ENCODE data around the gene FLRT3. TPM values are rescaled to one million over a fixed set of nuclear protein-coding genes. Genes with fewer than 3 reads are reported as not detected.

FLRT3 gene
- total and polyA plus RNA-seq, 2 experiments from 2014 or later, result 2.4 to 3.0 TPM

DNA sequence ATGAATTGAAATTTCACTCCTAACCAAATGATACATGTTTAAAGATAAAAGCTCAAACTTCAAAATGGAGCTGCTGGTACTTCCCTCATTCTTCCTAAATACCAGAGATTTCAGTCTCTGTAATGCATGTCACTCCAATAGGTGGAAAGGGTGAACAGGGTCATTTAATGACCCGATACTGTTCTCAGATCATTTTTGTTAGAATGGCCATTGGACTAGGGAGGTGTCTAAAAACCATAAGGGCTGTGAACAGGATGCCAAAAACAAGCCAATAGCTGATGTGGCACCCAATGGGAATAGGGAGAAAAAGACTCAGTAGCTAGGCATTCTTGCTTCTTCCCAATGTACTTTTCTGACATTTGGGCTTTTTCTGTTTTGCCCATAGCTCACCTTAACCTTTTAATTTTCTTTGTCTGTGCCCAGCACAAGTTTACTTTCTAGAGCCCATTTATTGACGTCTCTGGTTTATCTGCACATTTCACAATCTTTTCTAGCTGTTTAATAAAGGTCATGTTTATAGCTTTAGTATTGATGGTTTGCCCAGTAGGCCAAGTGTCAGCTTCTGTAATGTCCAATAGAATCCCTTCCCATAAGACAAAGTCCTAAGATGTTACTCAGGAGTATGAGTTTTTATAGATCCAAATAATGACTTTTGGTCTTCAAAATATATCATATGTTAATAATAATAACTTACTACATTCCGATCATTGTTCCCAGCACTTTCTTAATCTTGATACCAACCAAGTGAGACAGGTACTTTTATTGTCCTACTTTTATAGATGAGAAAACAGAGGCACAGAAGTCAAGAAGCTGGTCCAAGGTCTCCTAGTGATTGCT lies 24.3 kb upstream of the FLRT3 start:
- no peak overlapping the region for H3K4me2 ChIP-seq (ENCODE audit: unreplicated experiment)
- no peaks in the 10 kb centered on the region for H3K79me2 ChIP-seq (ENCODE audit: insufficient read depth)
- peaks cover 6% of the 10 kb centered on the region for H3K4me1 ChIP-seq (ENCODE audit: insufficient read depth)
- H3K9me3 ChIP-seq (ENCODE audit: low read depth), result peaks cover 4% of the 10 kb centered on the region
- H3K36me3 ChIP-seq (ENCODE audit: low read depth), result no peaks in the 10 kb centered on the region
- no peak overlapping the region for H3K27ac ChIP-seq
- no peaks in the 10 kb centered on the region for H3F3A ChIP-seq (ENCODE audit: insufficient read depth)
- in situ Hi-C loops (cut with MboI), result no loop called here
- no peak for DNase-seq
- 76 to 78% methylated on average over 3 of the region's 3 CpGs for WGBS, 2 experiments (ENCODE audit: low coverage in 1 of 2, low lambda C conversion rate in 2 of 2, missing lambda C conversion rate in 2 of 2)
- no peaks in the 10 kb centered on the region for H3K27me3 ChIP-seq (replicated peaks; ENCODE audit: insufficient read depth)
- no peak overlapping the region for H3K9ac ChIP-seq
- no peak overlapping the region for H3K4me3 ChIP-seq
- TF ChIP-seq EZH2phosphoT487 (IDR thresholded peaks at IDR 0.05; ENCODE audit: insufficient read depth, low read depth) (no peak), EZH2 (IDR thresholded peaks at IDR 0.05; ENCODE audit: insufficient read depth, poor library complexity, severe bottlenecking) (no peak)
- no peak overlapping the region for H2AFZ ChIP-seq
- H4K20me1 ChIP-seq (ENCODE audit: insufficient read depth), result no peaks in the 10 kb centered on the region
- H3K9me2 ChIP-seq (ENCODE audit: insufficient read depth), result no peaks in the 10 kb centered on the region; the same call in 1 of the 2 replicates

DNA sequence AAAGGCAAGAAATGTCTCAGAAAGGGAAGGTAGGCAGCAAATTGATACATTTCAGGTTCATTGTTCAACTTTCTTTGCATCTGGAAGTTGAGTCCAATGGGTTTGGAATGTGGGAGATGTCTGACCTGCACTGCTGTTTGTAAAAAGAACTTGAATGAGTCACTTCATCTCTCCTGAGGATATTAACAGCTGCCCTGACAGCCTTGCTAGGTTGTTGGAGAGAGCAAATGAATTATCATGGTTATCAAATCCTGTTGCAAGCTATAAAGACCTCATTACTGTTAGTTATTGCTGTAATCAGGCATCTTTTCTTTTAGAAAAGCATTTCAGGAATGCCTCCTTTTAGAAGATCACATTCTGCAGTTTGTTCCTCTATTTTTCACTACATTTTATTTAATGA lies 23.0 kb upstream of the FLRT3 start:
- Histone ChIP-seq H3K27ac (no peak overlapping the region), H3K9ac (no peak overlapping the region), H4K20me1 (ENCODE audit: insufficient read depth) (no peaks in the 10 kb centered on the region), H3K27me3 (replicated peaks; ENCODE audit: insufficient read depth) (no peaks in the 10 kb centered on the region), H3K36me3 (ENCODE audit: low read depth) (no peaks in the 10 kb centered on the region), H3F3A (ENCODE audit: insufficient read depth) (no peaks in the 10 kb centered on the region), H3K4me3 (no peak overlapping the region), H3K4me1 (ENCODE audit: insufficient read depth) (peaks cover 6% of the 10 kb centered on the region), H3K79me2 (ENCODE audit: insufficient read depth) (no peaks in the 10 kb centered on the region), H3K4me2 (ENCODE audit: unreplicated experiment) (no peak overlapping the region), H3K9me3 (ENCODE audit: low read depth) (no peaks in the 10 kb centered on the region), H2AFZ (no peak overlapping the region), H3K9me2 (ENCODE audit: insufficient read depth) (no peaks in the 10 kb centered on the region; the same call in 1 of the 2 replicates)
- TF ChIP-seq EZH2 (IDR thresholded peaks at IDR 0.05; ENCODE audit: insufficient read depth, poor library complexity, severe bottlenecking), result no peak
- no peak for TF ChIP-seq EZH2phosphoT487 (IDR thresholded peaks at IDR 0.05; ENCODE audit: insufficient read depth, low read depth)
- in situ Hi-C loops (cut with MboI), result no loop called here
- DNase-seq, result peak; percentile 16

DNA sequence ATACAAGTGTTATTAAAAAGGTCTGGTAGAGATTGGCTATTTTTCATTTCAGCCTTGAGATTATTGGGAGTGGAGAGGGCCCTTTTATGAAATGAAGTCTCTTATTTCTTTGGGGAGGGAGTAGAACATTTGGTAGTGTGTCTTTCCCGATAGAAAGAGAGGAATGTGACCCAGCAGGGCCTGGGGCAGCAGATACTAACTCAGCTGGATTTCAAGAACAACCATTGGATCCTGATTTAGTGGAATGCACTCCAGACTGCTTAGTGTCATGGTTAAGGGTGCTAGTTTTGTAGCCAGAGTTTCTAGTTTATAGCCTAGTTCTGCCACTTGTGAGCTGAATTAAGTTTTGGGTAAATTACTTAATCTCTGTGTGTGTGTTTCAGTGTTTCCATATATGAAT lies 18.4 kb upstream of the FLRT3 start:
- Histone ChIP-seq H3K4me1 (ENCODE audit: insufficient read depth) (peaks cover 6% of the 10 kb centered on the region), H3K9me2 (ENCODE audit: insufficient read depth) (no peaks in the 10 kb centered on the region; the same call in 1 of the 2 replicates), H4K20me1 (ENCODE audit: insufficient read depth) (no peaks in the 10 kb centered on the region), H3K4me2 (ENCODE audit: unreplicated experiment) (no peak overlapping the region), H3K36me3 (ENCODE audit: low read depth) (no peaks in the 10 kb centered on the region), H3K27ac (no peak overlapping the region), H3K9ac (no peak overlapping the region), H3K27me3 (replicated peaks; ENCODE audit: insufficient read depth) (no peaks in the 10 kb centered on the region), H3K79me2 (ENCODE audit: insufficient read depth) (no peaks in the 10 kb centered on the region), H3K9me3 (ENCODE audit: low read depth) (no peaks in the 10 kb centered on the region), H3K4me3 (no peak overlapping the region), H2AFZ (no peak overlapping the region), H3F3A (ENCODE audit: insufficient read depth) (no peaks in the 10 kb centered on the region)
- DNase-seq, result no peak
- 6 to 8% methylated on average over 1 of the region's 1 CpG for WGBS, 2 experiments (ENCODE audit: low coverage in 1 of 2, low lambda C conversion rate in 2 of 2, missing lambda C conversion rate in 2 of 2)
- in situ Hi-C loops (cut with MboI), result no loop called here
- TF ChIP-seq EZH2phosphoT487 (IDR thresholded peaks at IDR 0.05; ENCODE audit: insufficient read depth, low read depth) (no peak), EZH2 (IDR thresholded peaks at IDR 0.05; ENCODE audit: insufficient read depth, poor library complexity, severe bottlenecking) (no peak)

DNA sequence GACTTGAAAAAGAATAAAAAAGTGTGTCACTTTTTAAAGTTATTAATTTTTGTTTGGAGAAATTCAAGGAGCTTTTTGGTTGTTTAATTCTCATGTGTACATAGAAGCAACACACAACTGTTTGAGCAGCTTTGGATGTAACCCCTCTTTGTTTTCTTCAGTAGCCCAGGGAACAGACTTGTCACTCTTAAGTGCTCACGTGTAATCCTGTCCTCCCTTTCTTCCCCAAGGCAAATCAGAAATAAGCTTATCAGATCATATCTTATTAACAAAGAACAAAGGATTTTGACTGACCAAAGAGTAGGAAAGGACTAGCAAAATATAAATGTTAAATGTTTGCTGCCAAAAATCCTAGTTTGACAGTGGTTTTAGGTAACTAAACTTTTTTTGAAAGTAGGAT lies 7.3 kb upstream of the FLRT3 start:
- no peak for TF ChIP-seq EZH2 (IDR thresholded peaks at IDR 0.05; ENCODE audit: insufficient read depth, poor library complexity, severe bottlenecking)
- TF ChIP-seq EZH2phosphoT487 (IDR thresholded peaks at IDR 0.05; ENCODE audit: insufficient read depth, low read depth), result no peak

More for the DNA sequence above, 7.3 kb upstream of the FLRT3 start:
- 87 to 95% methylated on average over 1 of the region's 1 CpG for WGBS, 2 experiments (ENCODE audit: low coverage in 1 of 2, low lambda C conversion rate in 2 of 2, missing lambda C conversion rate in 2 of 2)
- Histone ChIP-seq H3K27ac (no peak overlapping the region), H3K79me2 (ENCODE audit: insufficient read depth) (no peaks in the 10 kb centered on the region), H3K9me3 (ENCODE audit: low read depth) (no peaks in the 10 kb centered on the region), H4K20me1 (ENCODE audit: insufficient read depth) (no peaks in the 10 kb centered on the region), H2AFZ (no peak overlapping the region), H3K27me3 (replicated peaks; ENCODE audit: insufficient read depth) (no peaks in the 10 kb centered on the region), H3K4me1 (ENCODE audit: insufficient read depth) (no peaks in the 10 kb centered on the region), H3K9me2 (ENCODE audit: insufficient read depth) (no peaks in the 10 kb centered on the region), H3K4me2 (ENCODE audit: unreplicated experiment) (no peak overlapping the region), H3F3A (ENCODE audit: insufficient read depth) (no peaks in the 10 kb centered on the region), H3K9ac (no peak overlapping the region), H3K4me3 (no peak overlapping the region), H3K36me3 (ENCODE audit: low read depth) (no peaks in the 10 kb centered on the region)
- in situ Hi-C loops (cut with MboI), result loop anchor here (25.0 kb wide), 2 partner anchors 893 to 1593 kb away; no protein-coding TSS in a partner anchor
- no peak for DNase-seq
